ENCODE measurements around the gene AHNAK2. TPM values are rescaled to one million over a fixed set of nuclear protein-coding genes. Genes with fewer than 3 reads are reported as not detected.

AHNAK2 gene
- total and polyA plus RNA-seq, 3 experiments from 2014 or later, result 0.04 TPM; not detected in 2

DNA sequence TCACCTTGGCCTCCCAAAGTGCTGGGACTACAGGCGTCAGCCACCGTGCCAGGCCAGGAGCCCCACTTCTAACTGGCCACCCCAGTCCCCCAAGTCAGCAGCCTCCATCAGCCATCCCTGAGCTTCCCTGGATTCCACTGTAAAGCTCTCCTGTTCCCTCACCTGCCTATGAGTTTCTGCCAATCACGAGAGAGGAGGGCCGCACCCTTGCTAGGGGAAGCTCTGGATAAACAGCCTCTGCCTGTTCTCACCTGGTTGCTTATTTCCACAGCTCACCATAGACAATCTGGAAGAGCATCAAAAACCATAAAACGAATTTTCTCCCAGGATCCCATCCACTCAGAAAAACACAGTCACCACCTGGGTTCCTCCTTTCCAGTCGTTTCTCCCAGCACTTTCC, 37.7 kb upstream of the AHNAK2 start:
- CTCF ChIA-PET, result interaction anchor here (2.5 kb wide), 1 partner anchor 30 kb away, joined by 16 read pairs; no protein-coding TSS in a partner anchor
- peak overlapping the region; percentile 31 to 83 (median 65) for H3K4me3 Mint-ChIP-seq

GRCh38 chr14:105015242-105015641, 37.1 kb upstream of the AHNAK2 start:
- CTCF ChIA-PET, result interaction anchor here (2.5 kb wide), 1 partner anchor 30 kb away, joined by 16 read pairs; no protein-coding TSS in a partner anchor
- no peaks in the 10 kb centered on the region for H3K9me3 Mint-ChIP-seq
- Histone ChIP-seq H3K9me3 (ENCODE audit: low read length) (no peaks in the 10 kb centered on the region), H3K4me1 (ENCODE audit: insufficient read depth, low read length) (peaks cover 46% of the 10 kb centered on the region), H3K4me3 (ENCODE audit: low read length) (peak overlapping the region; percentile 18), H3K36me3 (ENCODE audit: insufficient read depth, low read length) (peaks cover 13% of the 10 kb centered on the region), H3K27ac (ENCODE audit: low read depth, low read length) (peak overlapping the region; percentile 5), H3K27me3 (ENCODE audit: insufficient read depth, low read length, poor library complexity, severe bottlenecking) (no peaks in the 10 kb centered on the region)
- H3K4me1 Mint-ChIP-seq, result peaks cover 73 to 84% (median 80%) of the 10 kb centered on the region in 3 donors
- peak overlapping the region; percentile 70 to 98 (median 88) for H3K27ac Mint-ChIP-seq
- peak in 3 of 5 donors; percentile 19 to 50 (median 24) for DNase-seq
- H3K4me3 Mint-ChIP-seq, result peak overlapping the region; percentile 28 to 88 (median 73)
- POLR2A ChIA-PET, result no interaction called here
- peaks cover 0 to 47% (median 7%) of the 10 kb centered on the region in 3 donors for H3K36me3 Mint-ChIP-seq
- H3K27me3 Mint-ChIP-seq, result peaks cover 0 to 3% of the 10 kb centered on the region in 2 donors

More for the DNA sequence above, 37.7 kb upstream of the AHNAK2 start:
- Mint-ChIP-seq H3K36me3 (peaks cover 0 to 42% (median 7%) of the 10 kb centered on the region in 3 donors), H3K27ac (peak overlapping the region in 7 of 8 donors; percentile 70 to 98 (median 90)), H3K4me1 (peaks cover 74 to 84% (median 81%) of the 10 kb centered on the region in 3 donors), H3K9me3 (no peaks in the 10 kb centered on the region), H3K27me3 (peaks cover 0 to 3% of the 10 kb centered on the region in 2 donors)
- no peaks in the 10 kb centered on the region for H3K9me3 ChIP-seq (ENCODE audit: low read length)
- peak in 1 of 5 donors; percentile 19 for DNase-seq
- peaks cover 46% of the 10 kb centered on the region for H3K4me1 ChIP-seq (ENCODE audit: insufficient read depth, low read length)
- peaks cover 11% of the 10 kb centered on the region for H3K36me3 ChIP-seq (ENCODE audit: insufficient read depth, low read length)
- peak overlapping the region; percentile 5 for H3K27ac ChIP-seq (ENCODE audit: low read depth, low read length)
- no peaks in the 10 kb centered on the region for H3K27me3 ChIP-seq (ENCODE audit: insufficient read depth, low read length, poor library complexity, severe bottlenecking)
- no peak overlapping the region for H3K4me3 ChIP-seq (ENCODE audit: low read length)
- POLR2A ChIA-PET, result no interaction called here

DNA sequence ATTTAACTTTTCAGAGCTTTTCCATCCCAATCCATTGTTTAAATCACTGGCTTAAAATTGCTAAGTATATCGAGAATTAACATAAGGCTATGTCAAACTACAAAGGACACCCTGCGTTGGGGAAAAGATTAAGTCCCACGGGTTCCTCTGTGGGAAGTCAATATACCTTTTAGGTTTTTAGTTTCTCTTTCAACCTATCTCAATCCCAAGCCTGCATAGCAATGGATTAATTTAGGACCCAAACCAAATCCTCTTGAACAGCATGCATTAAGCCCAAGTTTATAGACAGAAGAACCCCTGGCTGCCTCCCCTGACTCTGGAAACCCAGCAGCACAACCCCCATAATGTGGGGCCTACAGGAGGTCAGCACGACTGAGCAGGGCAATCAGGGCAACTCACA, 36.5 kb upstream of the AHNAK2 start:
- H3K4me3 Mint-ChIP-seq, result peak overlapping the region; percentile 28 to 88 (median 68)
- ChIA-PET POLR2A (no interaction called here), CTCF (interaction anchor here (1.5 kb wide), 1 partner anchor 31 kb away, joined by 6 read pairs; no protein-coding TSS in a partner anchor)
- Histone ChIP-seq H3K4me1 (ENCODE audit: insufficient read depth, low read length) (peaks cover 40% of the 10 kb centered on the region), H3K9me3 (ENCODE audit: low read length) (no peaks in the 10 kb centered on the region), H3K4me3 (ENCODE audit: low read length) (peak overlapping the region; percentile 18), H3K27ac (ENCODE audit: low read depth, low read length) (peak overlapping the region; percentile 5), H3K27me3 (ENCODE audit: insufficient read depth, low read length, poor library complexity, severe bottlenecking) (no peaks in the 10 kb centered on the region), H3K36me3 (ENCODE audit: insufficient read depth, low read length) (peaks cover 20% of the 10 kb centered on the region)
- H3K4me1 Mint-ChIP-seq, result peaks cover 67 to 78% (median 74%) of the 10 kb centered on the region in 3 donors
- peak overlapping the region; percentile 70 to 98 (median 88) for H3K27ac Mint-ChIP-seq
- DNase-seq, result no peak
- H3K27me3 Mint-ChIP-seq, result peaks cover 0 to 3% of the 10 kb centered on the region in 2 donors
- peaks cover 0 to 50% (median 11%) of the 10 kb centered on the region in 3 donors for H3K36me3 Mint-ChIP-seq
- H3K9me3 Mint-ChIP-seq, result no peaks in the 10 kb centered on the region

GRCh38 chr14:105014032-105014431, 35.9 kb upstream of the AHNAK2 start:
- Mint-ChIP-seq H3K4me3 (peak overlapping the region in 6 of 7 donors; percentile 28 to 74 (median 54)), H3K36me3 (peaks cover 0 to 52% (median 11%) of the 10 kb centered on the region in 3 donors), H3K27ac (peak overlapping the region; percentile 70 to 98 (median 88)), H3K4me1 (peaks cover 61 to 72% (median 68%) of the 10 kb centered on the region in 3 donors), H3K27me3 (peaks cover 0 to 3% of the 10 kb centered on the region in 2 donors), H3K9me3 (no peaks in the 10 kb centered on the region)
- Histone ChIP-seq H3K36me3 (ENCODE audit: insufficient read depth, low read length) (peaks cover 25% of the 10 kb centered on the region), H3K27me3 (ENCODE audit: insufficient read depth, low read length, poor library complexity, severe bottlenecking) (no peaks in the 10 kb centered on the region), H3K27ac (ENCODE audit: low read depth, low read length) (no peak overlapping the region), H3K9me3 (ENCODE audit: low read length) (no peaks in the 10 kb centered on the region), H3K4me3 (ENCODE audit: low read length) (no peak overlapping the region), H3K4me1 (ENCODE audit: insufficient read depth, low read length) (peaks cover 34% of the 10 kb centered on the region)
- CTCF ChIA-PET, result interaction anchor here (1.5 kb wide), 1 partner anchor 31 kb away, joined by 6 read pairs; no protein-coding TSS in a partner anchor
- DNase-seq, result peak in 1 of 5 donors; percentile 32
- POLR2A ChIA-PET, result no interaction called here

GRCh38 chr14:105013150-105013785, 35.1 kb upstream of the AHNAK2 start:
- DNase-seq, result peak in 1 of 5 donors; percentile 30
- H3K9me3 Mint-ChIP-seq, result no peaks in the 10 kb centered on the region
- peaks cover 0 to 3% of the 10 kb centered on the region in 2 donors for H3K27me3 Mint-ChIP-seq
- H3K4me3 ChIP-seq (ENCODE audit: low read length), result no peak overlapping the region
- ChIA-PET CTCF (interaction anchor here (1.5 kb wide), 1 partner anchor 32 kb away, joined by 6 read pairs; no protein-coding TSS in a partner anchor), POLR2A (no interaction called here)
- peak overlapping the region in 3 of 7 donors; percentile 23 to 74 (median 33) for H3K4me3 Mint-ChIP-seq
- peaks cover 25% of the 10 kb centered on the region for H3K36me3 ChIP-seq (ENCODE audit: insufficient read depth, low read length)
- H3K36me3 Mint-ChIP-seq, result peaks cover 0 to 52% (median 11%) of the 10 kb centered on the region in 3 donors
- H3K4me1 ChIP-seq (ENCODE audit: insufficient read depth, low read length), result peaks cover 28% of the 10 kb centered on the region
- H3K27ac Mint-ChIP-seq, result peak overlapping the region; percentile 40 to 98 (median 87)
- H3K9me3 ChIP-seq (ENCODE audit: low read length), result no peaks in the 10 kb centered on the region
- no peak overlapping the region for H3K27ac ChIP-seq (ENCODE audit: low read depth, low read length)
- peaks cover 54 to 66% (median 63%) of the 10 kb centered on the region in 3 donors for H3K4me1 Mint-ChIP-seq
- no peaks in the 10 kb centered on the region for H3K27me3 ChIP-seq (ENCODE audit: insufficient read depth, low read length, poor library complexity, severe bottlenecking)

DNA sequence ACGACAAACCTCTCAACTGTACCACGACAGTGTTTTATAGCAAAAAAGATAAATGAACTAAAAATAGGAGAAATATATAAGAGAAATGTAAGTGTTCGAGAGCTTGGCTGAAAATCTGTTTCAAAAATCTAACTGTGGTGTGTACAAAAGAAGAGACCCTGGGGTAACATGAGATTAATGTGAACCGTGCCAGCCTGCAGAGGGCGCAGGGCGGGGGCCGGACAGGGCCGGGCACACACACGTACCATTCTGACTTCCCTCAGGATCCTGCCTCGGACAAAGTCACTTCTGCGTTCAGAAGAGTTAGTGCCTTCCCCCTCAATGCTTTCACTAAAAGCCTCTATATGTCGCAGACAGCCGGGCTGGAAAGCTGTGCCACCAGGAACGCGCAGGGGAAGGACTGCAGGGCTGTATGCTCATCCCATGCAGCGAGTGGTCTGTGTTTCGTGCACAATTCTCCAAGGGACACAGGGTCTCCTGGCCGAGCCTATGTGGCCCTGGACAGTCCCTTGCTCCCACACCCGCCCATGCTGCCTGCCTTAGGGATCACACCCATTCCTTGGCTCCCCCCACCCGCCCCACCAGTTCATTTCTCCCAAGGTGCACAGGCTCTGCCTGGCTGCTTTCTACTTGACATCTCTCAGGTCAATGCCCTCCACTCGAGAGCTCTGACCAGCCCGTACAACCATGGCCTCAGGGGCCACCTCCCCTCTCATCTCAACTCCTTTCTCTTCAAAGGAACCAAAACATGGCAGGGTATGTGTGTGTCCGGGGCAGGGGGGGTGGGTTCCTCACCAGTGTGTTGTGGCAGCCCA, 34.2 kb upstream of the AHNAK2 start:
- Histone ChIP-seq H3K4me1 (ENCODE audit: insufficient read depth, low read length) (peaks cover 23% of the 10 kb centered on the region), H3K27ac (ENCODE audit: low read depth, low read length) (no peak overlapping the region), H3K27me3 (ENCODE audit: insufficient read depth, low read length, poor library complexity, severe bottlenecking) (no peaks in the 10 kb centered on the region), H3K4me3 (ENCODE audit: low read length) (no peak overlapping the region), H3K9me3 (ENCODE audit: low read length) (no peaks in the 10 kb centered on the region), H3K36me3 (ENCODE audit: insufficient read depth, low read length) (peaks cover 25% of the 10 kb centered on the region)
- H3K4me1 Mint-ChIP-seq, result peaks cover 48 to 58% (median 55%) of the 10 kb centered on the region in 3 donors
- H3K36me3 Mint-ChIP-seq, result peaks cover 0 to 54% (median 11%) of the 10 kb centered on the region in 3 donors
- H3K9me3 Mint-ChIP-seq, result no peaks in the 10 kb centered on the region
- peak overlapping the region in 1 of 7 donors; percentile 34 for H3K4me3 Mint-ChIP-seq
- CTCF ChIA-PET, result interaction anchor here (0.7 to 1.0 kb wide), 3 partner anchors 9 to 36 kb away, joined by 3 to 5 read pairs (median 4); partner anchors contain the start of gene CDCA4
- DNase-seq, result no peak
- H3K27ac Mint-ChIP-seq, result peak overlapping the region in 6 of 8 donors; percentile 36 to 98 (median 64)
- peaks cover 0 to 3% of the 10 kb centered on the region in 2 donors for H3K27me3 Mint-ChIP-seq
- POLR2A ChIA-PET, result no interaction called here

DNA sequence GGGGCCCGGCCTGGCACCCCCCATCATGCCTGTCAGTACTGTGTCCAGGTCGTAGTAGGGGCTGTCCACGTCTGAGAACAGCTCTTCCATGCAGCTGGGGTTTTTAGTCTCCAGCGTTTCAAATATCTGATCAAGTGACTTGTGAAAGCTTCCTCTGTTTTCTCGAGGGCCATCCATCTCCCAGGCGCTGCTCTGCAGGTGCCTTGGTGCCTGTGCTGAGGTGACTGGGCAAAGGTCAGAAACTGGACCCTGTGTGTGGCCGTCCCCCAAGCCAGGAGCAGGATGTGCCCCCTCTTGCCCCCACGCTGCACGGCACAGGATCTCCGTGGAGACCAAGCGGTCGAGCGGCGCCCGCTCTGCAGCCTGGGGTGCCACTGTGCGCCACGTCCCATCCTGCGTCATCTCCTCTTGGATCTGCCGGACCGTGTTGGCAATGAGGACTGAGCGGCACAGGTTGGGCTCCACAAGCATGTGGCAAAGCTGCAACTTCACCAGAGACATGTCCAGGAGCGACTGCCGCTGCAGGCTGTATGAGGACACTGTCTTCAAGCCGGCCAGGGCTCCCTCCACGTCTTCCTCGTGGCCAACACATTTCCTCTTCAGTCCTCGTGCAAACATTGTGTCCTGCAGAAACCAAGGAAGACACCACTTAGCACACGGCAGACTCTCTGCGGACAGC, 33.3 kb upstream of the AHNAK2 start:
- POLR2A ChIA-PET, result no interaction called here
- H3K4me3 Mint-ChIP-seq, result no peak overlapping the region
- no peaks in the 10 kb centered on the region for H3K27me3 Mint-ChIP-seq
- peaks cover 0 to 60% (median 9%) of the 10 kb centered on the region in 3 donors for H3K36me3 Mint-ChIP-seq
- H3K9me3 Mint-ChIP-seq, result no peaks in the 10 kb centered on the region
- H3K9me3 ChIP-seq (ENCODE audit: low read length), result no peaks in the 10 kb centered on the region
- H3K27ac Mint-ChIP-seq, result peak overlapping the region in 3 of 8 donors; percentile 45 to 76 (median 46)
- H3K36me3 ChIP-seq (ENCODE audit: insufficient read depth, low read length), result peaks cover 25% of the 10 kb centered on the region
- DNase-seq, result no peak
- peaks cover 23% of the 10 kb centered on the region for H3K4me1 ChIP-seq (ENCODE audit: insufficient read depth, low read length)
- no peak overlapping the region for H3K27ac ChIP-seq (ENCODE audit: low read depth, low read length)
- H3K4me1 Mint-ChIP-seq, result peaks cover 43 to 49% (median 47%) of the 10 kb centered on the region in 3 donors
- CTCF ChIA-PET, result interaction anchor here (1.0 to 1.4 kb wide), 3 partner anchors 8 to 34 kb away, joined by 4 to 5 read pairs (median 5); partner anchors contain the start of gene CDCA4
- no peaks in the 10 kb centered on the region for H3K27me3 ChIP-seq (ENCODE audit: insufficient read depth, low read length, poor library complexity, severe bottlenecking)
- H3K4me3 ChIP-seq (ENCODE audit: low read length), result no peak overlapping the region
